Naive thymus-derived CD4-positive, alpha-beta T cell (primary cell): Measurements from ENCODE around the gene ZSCAN29. TPM values are rescaled to one million over a fixed set of nuclear protein-coding genes. Genes with fewer than 3 reads are reported as not detected.

Experiments
- ATAC-seq: fragments of 150-1000 bp; cut with Tn5 transposase; 2 replicates; pipeline ENCODE4 v1.10.0; 2021; ENCODE audit warnings: mild to moderate bottlenecking, moderate library complexity
- CTCF ChIA-PET: fragments of 350-600 bp; sonication (Branson Sonifier 250); formaldehyde crosslinking; loops from one replicate; lab custom pipeline; 2021; ENCODE audit warnings: antibody characterized with exemption; lab: Charles Lee
- POLR2A ChIA-PET: fragments of 350-600 bp; sonication (Branson Sonifier 250); formaldehyde crosslinking; loops from one replicate; lab custom pipeline; 2021; ENCODE audit warnings: antibody characterized with exemption, inconsistent platforms; lab: Charles Lee
- DNase-seq, 9 donors: peaks; one replicate each; pipeline versions ENCODE4 v3.0.0 to v3.0.0-alpha.2; 2020 to 2022; ENCODE audit warnings: mixed read lengths in 1 of 9
- H3K27ac ChIP-seq: one replicate; pipeline ENCODE4 v1.7.0; 2013; ENCODE audit warnings: mild to moderate bottlenecking, low read depth, low read length, moderate library complexity
- H3K27me3 ChIP-seq, 2 donors: one replicate each; pipeline ENCODE4 v1.7.0; 2013; ENCODE audit warnings: low read length in 2 of 2, mild to moderate bottlenecking in 2 of 2, moderate library complexity in 2 of 2; ENCODE audit not compliant: control insufficient read depth in 2 of 2, insufficient read depth in 2 of 2
- H3K36me3 ChIP-seq, 3 experiments: 1 replicate in 2 of 3; 2 replicates in 1 of 3; pipeline ENCODE4 v1.7.0; 2013; ENCODE audit warnings: low read length in 3 of 3, mild to moderate bottlenecking in 3 of 3, moderate library complexity in 1 of 3; ENCODE audit not compliant: insufficient read depth in 3 of 3, control insufficient read depth in 2 of 3
- H3K4me1 ChIP-seq, 2 donors: one replicate each; pipeline ENCODE4 v1.7.0; 2013; ENCODE audit warnings: low read length in 2 of 2, mild to moderate bottlenecking in 2 of 2, moderate library complexity in 1 of 2; ENCODE audit not compliant: control insufficient read depth in 2 of 2, insufficient read depth in 2 of 2
- H3K4me3 ChIP-seq: 2 replicates; pipeline ENCODE4 v1.7.0; 2013; ENCODE audit warnings: mild to moderate bottlenecking, low read length
- H3K9me3 ChIP-seq, 3 experiments: 1 replicate in 2 of 3; 2 replicates in 1 of 3; pipeline ENCODE4 v1.7.0; 2013; ENCODE audit warnings: low read length in 3 of 3; ENCODE audit not compliant: control insufficient read depth in 2 of 3
- H3K27ac Mint-ChIP-seq, 9 donors: one replicate each; pipeline ENCODE4 v1.8.0; 2020 to 2022; ENCODE audit warnings: mixed read lengths in 9 of 9, mild to moderate bottlenecking in 8 of 9, moderate library complexity in 5 of 9, inconsistent platforms in 2 of 9
- H3K27me3 Mint-ChIP-seq, 5 donors: one replicate each; pipeline ENCODE4 v1.8.0; 2021 to 2022; ENCODE audit warnings: mixed read lengths in 5 of 5, mild to moderate bottlenecking in 1 of 5
- H3K36me3 Mint-ChIP-seq, 5 donors: one replicate each; pipeline ENCODE4 v1.8.0; 2020 to 2022; ENCODE audit warnings: mixed read lengths in 5 of 5, mild to moderate bottlenecking in 3 of 5, inconsistent platforms in 1 of 5
- H3K4me1 Mint-ChIP-seq, 7 donors: one replicate each; pipeline ENCODE4 v1.8.0; 2020 to 2022; ENCODE audit warnings: mixed read lengths in 7 of 7, mild to moderate bottlenecking in 3 of 7, inconsistent platforms in 1 of 7
- H3K4me3 Mint-ChIP-seq, 10 donors: one replicate each; pipeline ENCODE4 v1.8.0; 2020 to 2022; ENCODE audit warnings: mild to moderate bottlenecking in 10 of 10, mixed read lengths in 10 of 10, moderate library complexity in 6 of 10, inconsistent platforms in 2 of 10
- H3K9me3 Mint-ChIP-seq, 11 donors: one replicate each; pipeline ENCODE4 v1.8.0; 2020 to 2022; ENCODE audit warnings: mixed read lengths in 11 of 11, mild to moderate bottlenecking in 4 of 11, inconsistent platforms in 1 of 11, moderate library complexity in 1 of 11
- intact Hi-C, 2 donors: fragments of 100-400 bp; cut with micrococcal nuclease; formaldehyde crosslinking; loops; one replicate each; pipeline ENCODE4 v1.15.1; 2023
- polyA plus RNA-seq, 2 donors: library from polyadenylated mRNA; unstranded; fragments of 300-500 nt; fragmentation: Illumina TruSeq; gene quantifications; one replicate each; pipeline ENCODE4 v1.2.3, GENCODE V29; 2021
- total RNA-seq, 6 experiments: library from RNA in 5 of 6; stranded (reverse) in 5 of 6; gene quantifications; 1 replicate in 5 of 6; 2 replicates in 1 of 6; pipeline ENCODE4 v1.2.3 and lab custom pipeline; 2021 to 2026

Gene ZSCAN29
- total and polyA plus RNA-seq, 7 experiments from 2014 or later = 3.1 to 36.9 (median 16.2) TPM

- peaks cover 48 to 80% (median 75%) of the 10 kb centered on the region in 5 donors for H3K36me3 Mint-ChIP-seq
- peaks cover 15 to 84% (median 54%) of the 10 kb centered on the region in 11 donors for H3K9me3 Mint-ChIP-seq
- Histone ChIP-seq H3K9me3 (peaks cover 5 to 71% (median 5%) of the 10 kb centered on the region in 3 experiments), H3K27ac (no peak overlapping the region), H3K36me3 (peaks cover 0 to 46% (median 0%) of the 10 kb centered on the region in 3 experiments), H3K4me3 (no peak overlapping the region), H3K4me1 (no peaks in the 10 kb centered on the region), H3K27me3 (no peaks in the 10 kb centered on the region)
- H3K4me1 Mint-ChIP-seq = peaks cover 0 to 20% (median 12%) of the 10 kb centered on the region in 7 donors
- intact Hi-C loops = no loop called here
- ATAC-seq = no peak
- CTCF ChIA-PET = interaction anchor here (1.2 kb wide), 1 partner anchor 15 kb away, joined by 3 read pairs; no protein-coding TSS in a partner anchor
- no peak overlapping the region for H3K27ac Mint-ChIP-seq
- POLR2A ChIA-PET = interaction anchor here (1.3 to 1.5 kb wide), 2 partner anchors 9 kb away, joined by 3 to 5 read pairs; partner anchors contain the start of genes TUBGCP4 and ZSCAN29
- DNase-seq = no peak
- no peak overlapping the region for H3K4me3 Mint-ChIP-seq
- no peaks in the 10 kb centered on the region for H3K27me3 Mint-ChIP-seq
Measured at GRCh38 chr15:43361313-43361903, 9.4 kb downstream of the ZSCAN29 start.

- POLR2A ChIA-PET = interaction anchor here (1.3 kb wide), 1 partner anchor 9 kb away, joined by 3 read pairs; no protein-coding TSS in a partner anchor
- Histone ChIP-seq H3K36me3 (peaks cover 0 to 40% (median 0%) of the 10 kb centered on the region in 3 experiments), H3K4me3 (no peak overlapping the region), H3K9me3 (peaks cover 5 to 66% (median 5%) of the 10 kb centered on the region in 3 experiments), H3K4me1 (no peaks in the 10 kb centered on the region), H3K27me3 (no peaks in the 10 kb centered on the region), H3K27ac (no peak overlapping the region)
- ATAC-seq (no peak), DNase-seq (no peak)
- Mint-ChIP-seq H3K36me3 (peaks cover 42 to 78% (median 73%) of the 10 kb centered on the region in 5 donors), H3K9me3 (peaks cover 11 to 82% (median 50%) of the 10 kb centered on the region in 11 donors), H3K27me3 (no peaks in the 10 kb centered on the region), H3K4me1 (peaks cover 0 to 19% (median 8%) of the 10 kb centered on the region in 7 donors), H3K4me3 (no peak overlapping the region), H3K27ac (no peak overlapping the region)
- intact Hi-C loops = no loop called here
- CTCF ChIA-PET = interaction anchor here (1.2 kb wide), 1 partner anchor 15 kb away, joined by 3 read pairs; no protein-coding TSS in a partner anchor
Measured at GRCh38 chr15:43360821-43361220, 10.0 kb downstream of the ZSCAN29 start.

DNA sequence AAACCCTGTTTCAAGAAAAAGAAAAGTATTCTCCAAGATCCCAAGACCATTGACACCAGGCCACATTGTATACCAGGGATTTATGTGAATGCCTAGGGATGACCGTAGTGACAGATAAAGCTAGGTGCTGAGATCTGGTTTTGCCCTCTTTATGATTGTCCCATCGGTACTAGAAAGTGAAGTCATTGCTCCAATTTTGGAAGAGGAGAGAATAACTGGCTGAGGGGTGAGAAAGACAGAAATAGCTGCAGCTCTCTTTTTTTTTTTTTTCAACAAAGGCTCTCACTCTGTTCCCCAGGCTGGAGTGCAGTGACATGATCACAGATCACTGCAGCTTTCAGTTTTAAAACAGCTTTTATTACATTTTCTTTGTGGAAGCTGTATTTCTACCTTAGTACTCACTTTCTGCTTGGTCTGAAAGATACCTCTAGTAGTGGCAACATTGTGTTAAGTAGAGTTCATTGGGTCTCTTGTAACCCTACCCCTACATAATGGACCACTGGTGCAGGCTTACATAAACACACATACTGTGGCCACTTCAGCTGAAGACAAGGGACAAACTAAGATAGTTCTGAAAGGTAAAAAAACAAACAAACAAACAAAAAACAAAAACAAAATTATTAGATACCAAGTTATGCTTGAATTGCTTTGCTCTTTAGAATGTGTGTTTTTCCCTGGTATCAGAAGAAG, 18.0 kb downstream of the ZSCAN29 start:
- Mint-ChIP-seq H3K27ac (peak overlapping the region in 5 of 9 donors; percentile 3 to 65 (median 34)), H3K9me3 (peaks cover 0 to 7% (median under 1%) of the 10 kb centered on the region in 11 donors), H3K27me3 (no peaks in the 10 kb centered on the region), H3K36me3 (peaks cover 7 to 28% (median 20%) of the 10 kb centered on the region in 5 donors), H3K4me3 (no peak overlapping the region), H3K4me1 (peaks cover 4 to 39% (median 23%) of the 10 kb centered on the region in 7 donors)
- intact Hi-C loops = no loop called here
- DNase-seq = no peak
- no peaks in the 10 kb centered on the region for H3K27me3 ChIP-seq
- ATAC-seq = no peak
- H3K27ac ChIP-seq = no peak overlapping the region
- H3K9me3 ChIP-seq = peaks cover 0 to 5% (median 0%) of the 10 kb centered on the region in 3 experiments
- ChIA-PET CTCF (interaction anchor here (0.6 to 2.8 kb wide), 2 partner anchors 23 to 162 kb away, joined by 3 to 9 read pairs; no protein-coding TSS in a partner anchor), POLR2A (interaction anchor here (0.6 to 1.7 kb wide), 3 partner anchors 8 to 1299 kb away, joined by 3 to 6 read pairs (median 5); partner anchors contain the start of genes TUBGCP4 and ZSCAN29)
- no peak overlapping the region for H3K4me3 ChIP-seq
- peaks cover 0 to 17% of the 10 kb centered on the region in 2 donors for H3K4me1 ChIP-seq
- peaks cover 0 to 9% (median 0%) of the 10 kb centered on the region in 3 experiments for H3K36me3 ChIP-seq

GRCh38 chr15:43347114-43347513, 23.7 kb downstream of the ZSCAN29 start:
- POLR2A ChIA-PET = interaction anchor here (0.6 kb wide), 1 partner anchor 436 kb away, joined by 3 read pairs; no protein-coding TSS in a partner anchor
- no peaks in the 10 kb centered on the region for H3K27me3 ChIP-seq
- no peak overlapping the region for H3K27ac ChIP-seq
- ATAC-seq = no peak
- Mint-ChIP-seq H3K4me1 (no peaks in the 10 kb centered on the region), H3K9me3 (no peaks in the 10 kb centered on the region), H3K27ac (no peak overlapping the region), H3K4me3 (no peak overlapping the region), H3K36me3 (peaks cover 7 to 34% (median 11%) of the 10 kb centered on the region in 5 donors), H3K27me3 (no peaks in the 10 kb centered on the region)
- no peaks in the 10 kb centered on the region for H3K9me3 ChIP-seq
- H3K36me3 ChIP-seq = peaks cover 0 to 22% (median 0%) of the 10 kb centered on the region in 3 experiments
- CTCF ChIA-PET = no interaction called here
- intact Hi-C loops = no loop called here
- H3K4me3 ChIP-seq = no peak overlapping the region
- DNase-seq = no peak
- no peaks in the 10 kb centered on the region for H3K4me1 ChIP-seq

DNA sequence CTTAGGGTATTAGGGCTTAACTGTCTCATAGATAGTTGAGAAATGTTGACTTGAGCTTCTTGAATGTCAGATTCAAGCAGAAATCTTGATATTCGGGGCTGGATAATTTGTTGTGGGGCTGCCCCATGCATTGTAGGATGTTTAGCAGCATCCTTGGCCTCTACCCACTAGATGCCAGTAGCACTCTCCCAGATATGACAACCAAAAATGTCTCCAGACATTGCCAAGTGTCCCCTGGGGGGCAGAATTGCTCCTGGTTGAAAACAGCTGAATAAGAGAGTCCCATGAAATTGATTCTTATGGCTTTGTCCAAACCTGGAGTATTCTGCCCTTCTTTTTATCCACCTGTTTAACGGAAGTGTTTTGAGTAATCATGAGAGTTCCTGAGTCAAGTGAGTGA, 24.5 kb downstream of the ZSCAN29 start:
- ChIA-PET CTCF (no interaction called here), POLR2A (interaction anchor here (0.6 kb wide), 1 partner anchor 437 kb away, joined by 3 read pairs; no protein-coding TSS in a partner anchor)
- H3K4me3 Mint-ChIP-seq = no peak overlapping the region
- H3K36me3 Mint-ChIP-seq = peaks cover 7 to 37% (median 11%) of the 10 kb centered on the region in 5 donors
- Histone ChIP-seq H3K9me3 (no peaks in the 10 kb centered on the region), H3K36me3 (peaks cover 0 to 22% (median 0%) of the 10 kb centered on the region in 3 experiments), H3K27ac (no peak overlapping the region), H3K27me3 (no peaks in the 10 kb centered on the region), H3K4me1 (no peaks in the 10 kb centered on the region), H3K4me3 (no peak overlapping the region)
- H3K27me3 Mint-ChIP-seq = no peaks in the 10 kb centered on the region
- ATAC-seq = no peak
- H3K4me1 Mint-ChIP-seq = no peaks in the 10 kb centered on the region
- H3K27ac Mint-ChIP-seq = no peak overlapping the region
- intact Hi-C loops = no loop called here
- no peaks in the 10 kb centered on the region for H3K9me3 Mint-ChIP-seq
- peak in 1 of 9 donors; percentile 11 for DNase-seq

- Histone ChIP-seq H3K4me1 (peaks cover 19 to 22% of the 10 kb centered on the region in 2 donors), H3K4me3 (peak overlapping the region; percentile 84), H3K9me3 (no peaks in the 10 kb centered on the region), H3K27me3 (no peaks in the 10 kb centered on the region), H3K27ac (peak overlapping the region; percentile 88), H3K36me3 (peaks cover 0 to 6% (median 0%) of the 10 kb centered on the region in 3 experiments)
- ATAC-seq = peak; percentile 7
- Mint-ChIP-seq H3K4me1 (peaks cover 19 to 52% (median 43%) of the 10 kb centered on the region in 7 donors), H3K27me3 (peaks cover 0 to under 1% (median 0%) of the 10 kb centered on the region in 5 donors), H3K27ac (peak overlapping the region; percentile 93 to 99 (median 99)), H3K4me3 (peak overlapping the region; percentile 89 to 98 (median 96)), H3K36me3 (peaks cover 4 to 39% (median 24%) of the 10 kb centered on the region in 5 donors), H3K9me3 (peaks cover 0 to 5% (median 0%) of the 10 kb centered on the region in 11 donors)
- ChIA-PET CTCF (no interaction called here), POLR2A (interaction anchor here (0.9 kb wide), 1 partner anchor 28 kb away, joined by 3 read pairs; no protein-coding TSS in a partner anchor)
- intact Hi-C loops = loop anchor here (1.0 to 10.0 kb wide), 13 partner anchors 41 to 1058 kb away; partner anchors contain the start of genes GANC (in 2 of the 2), TMEM87A (in 2 of the 2), TUBGCP4 (in 2 of the 2) and ZSCAN29 (in 2 of the 2)
- peak in 1 of 9 donors; percentile 14 for DNase-seq
Measured at GRCh38 chr15:43330780-43331087, 40.1 kb downstream of the ZSCAN29 start.
